GM12864 (cell line): ENCODE results near the gene ALDH1A2.

Experiments
- DNase-seq: peaks from one replicate; pipeline ENCODE4 v3.0.0-alpha.2; 2011; ENCODE audit warnings: low read depth
- H3K4me3 ChIP-seq: 2 replicates; pipeline ENCODE4 v1.5.1; 2011; ENCODE audit warnings: mild to moderate bottlenecking, low read depth, low read length, control low read depth
- CTCF ChIP-seq: IDR thresholded peaks from 2 replicates; pipeline ENCODE4 v1.5.1; 2011; ENCODE audit warnings: low read depth, mild to moderate bottlenecking, moderate library complexity, low read length, control low read depth, inconsistent platforms; ENCODE audit errors: missing control alignments

The ALDH1A2 gene

DNA sequence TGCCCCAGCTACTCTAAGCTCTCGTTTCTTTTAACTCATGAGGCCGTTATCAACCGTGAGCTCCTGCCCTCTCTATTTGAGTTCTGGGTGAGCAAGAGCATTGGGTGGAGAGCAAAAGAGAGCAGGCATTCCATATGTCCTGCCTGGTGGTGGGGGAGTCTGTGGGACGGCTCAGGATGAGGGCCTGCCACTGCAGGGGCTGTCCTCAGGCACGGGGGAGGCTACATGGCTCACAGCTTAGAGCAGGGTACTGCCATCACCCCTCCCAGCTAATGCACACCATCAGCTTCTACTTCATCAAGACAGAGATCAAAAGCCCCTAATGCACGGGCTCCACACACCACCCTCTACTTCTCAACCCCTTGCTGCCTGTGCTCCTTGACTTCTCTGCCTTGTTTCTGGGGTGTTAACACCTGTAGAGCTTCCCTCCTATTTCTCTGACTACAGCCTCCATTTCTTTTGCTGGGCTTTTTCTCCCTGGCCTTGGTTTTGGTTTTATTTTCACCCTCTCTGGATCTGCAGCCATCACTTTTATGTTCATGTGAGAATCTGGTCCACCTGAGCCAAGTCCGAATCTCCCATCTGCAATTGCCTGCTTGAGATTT, 114.1 kb downstream of the ALDH1A2 start:
- no peak for TF ChIP-seq CTCF
- H3K4me3 ChIP-seq: no peak overlapping the region
- no peak for DNase-seq

- DNase-seq: no peak
Measured at GRCh38 chr15:57950381-57950946, 115.0 kb downstream of the ALDH1A2 start.

GRCh38 chr15:57949374-57949943, 116.1 kb downstream of the ALDH1A2 start:
- TF ChIP-seq CTCF: no peak
- H3K4me3 ChIP-seq: no peak overlapping the region
- DNase-seq: no peak

More at GRCh38 chr15:57950381-57950946, 115.0 kb downstream of the ALDH1A2 start:
- TF ChIP-seq CTCF: no peak
- H3K4me3 ChIP-seq: no peak overlapping the region

- no peak for DNase-seq
- TF ChIP-seq CTCF: no peak
- no peak overlapping the region for H3K4me3 ChIP-seq
Measured at GRCh38 chr15:57948351-57949289, 116.9 kb downstream of the ALDH1A2 start.

DNA sequence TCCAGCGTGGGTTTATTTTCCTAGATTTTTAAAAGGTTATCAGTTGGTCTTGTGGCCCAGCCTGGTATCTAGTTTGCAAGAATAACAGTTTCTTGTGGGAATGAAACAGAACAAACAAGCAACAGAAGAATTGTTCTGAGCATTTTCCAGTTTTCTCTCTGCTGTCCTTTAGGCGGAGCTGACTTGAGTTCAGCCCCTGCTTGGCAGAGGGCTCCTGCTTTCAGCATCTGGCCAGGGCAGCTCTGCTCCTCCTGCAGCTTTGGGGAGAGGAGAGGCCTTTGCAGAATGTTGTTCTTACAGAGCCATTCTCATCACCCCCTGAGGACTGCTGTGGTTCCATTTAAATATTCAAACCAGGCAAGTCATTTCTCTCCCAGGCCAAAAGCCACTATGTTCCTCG, 117.7 kb downstream of the ALDH1A2 start:
- DNase-seq: no peak
- H3K4me3 ChIP-seq: no peak overlapping the region
- no peak for TF ChIP-seq CTCF

DNA sequence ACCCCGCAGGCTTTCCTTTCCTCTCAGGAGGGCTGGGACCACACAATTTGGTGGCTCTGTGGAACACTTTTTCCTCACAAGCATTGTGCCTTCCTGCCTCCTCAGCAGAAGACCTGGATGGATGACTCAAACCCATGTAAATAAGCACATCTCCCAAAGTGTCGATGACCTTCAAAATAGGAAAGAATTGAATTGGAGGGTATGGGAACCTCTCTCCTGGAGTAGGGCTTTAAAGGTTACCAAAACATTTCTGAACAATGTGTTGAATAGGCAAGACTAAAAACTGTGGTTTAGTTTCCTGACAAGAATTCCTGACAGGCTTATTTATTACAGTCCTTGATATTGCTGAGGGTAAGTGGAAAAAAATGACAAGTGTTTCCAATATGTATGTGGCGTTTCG, 118.2 kb downstream of the ALDH1A2 start:
- no peak overlapping the region for H3K4me3 ChIP-seq
- no peak for DNase-seq
- TF ChIP-seq CTCF: no peak
